HepG2 (cell line): ENCODE data around the gene ADGRE3. TPM values are rescaled to one million over a fixed set of nuclear protein-coding genes. Genes with fewer than 3 reads are reported as not detected.

Experiments used
- ATAC-seq: fragments of 200-7000 bp; cut with Tn5 transposase; 3 replicates; pipeline ENCODE4 v1.9.1; 2020; ENCODE audit warnings: mild to moderate bottlenecking, moderate library complexity
- BruUV-seq: library from RNA; stranded (reverse); fragments of 400-500 nt; replicated peaks from 2 replicates; lab custom pipeline; 2021; lab: Mats Ljungman, UMichigan
- CTCF ChIA-PET: fragments of 300-600 bp; formaldehyde crosslinking; extraction: SDS; loops from one replicate; lab custom pipeline; 2021; ENCODE audit warnings: low total read pairs, inconsistent platforms, low intra/inter-chr PET ratio; lab: Yijun Ruan, JAX
- POLR2A ChIA-PET: fragments of 350-600 bp; sonication (Branson Sonifier 250); formaldehyde crosslinking; loops from one replicate; lab custom pipeline; 2020; ENCODE audit warnings: antibody characterized with exemption, inconsistent platforms; lab: Yijun Ruan, JAX
- DNase-seq: peaks from one replicate; pipeline ENCODE4 v3.0.0-alpha.2; 2015; ENCODE audit warnings: low spot score
- FAIRE-seq: peaks from 3 replicates; lab custom pipeline; 2011; peaks lifted over from hg19 to GRCh38; lab: Jason Lieb, UNC
- H2AFZ ChIP-seq: one replicate; pipeline ENCODE4 v1.6.1; 2011; ENCODE audit warnings: low read length, inconsistent platforms
- H3K27ac ChIP-seq: fragments of 300-600 bp; 3 replicates; pipeline ENCODE4 v1.8.0; 2011; ENCODE audit warnings: mixed run types, mild to moderate bottlenecking, mixed read lengths, low read length, inconsistent platforms; ENCODE audit not compliant: insufficient read depth; ENCODE audit errors: extremely low read length
- H3K27me3 ChIP-seq, 2 experiments: fragments of 200-600 bp in 1 of 2; 2 replicates in 1 of 2; 3 replicates in 1 of 2; pipeline versions ENCODE4 v1.6.0 to v1.8.0; 2011; ENCODE audit warnings: low read length in 2 of 2, mild to moderate bottlenecking in 2 of 2, moderate library complexity in 2 of 2, inconsistent platforms in 1 of 2; ENCODE audit not compliant: insufficient read depth in 2 of 2, control insufficient read depth in 1 of 2
- H3K36me3 ChIP-seq, 2 experiments: fragments of 200-600 bp in 1 of 2; replicated peaks in 1 of 2; 2 replicates in 1 of 2; 3 replicates in 1 of 2; pipeline versions ENCODE4 v1.5.1 to v1.8.0; 2011; ENCODE audit warnings: low read length in 2 of 2, inconsistent platforms in 1 of 2; ENCODE audit not compliant: insufficient read depth in 2 of 2, control insufficient read depth in 1 of 2
- H3K4me1 ChIP-seq: 2 replicates; pipeline ENCODE4 v1.5.1; 2012; ENCODE audit warnings: low read length, inconsistent platforms; ENCODE audit not compliant: insufficient read depth
- H3K4me2 ChIP-seq: 2 replicates; pipeline ENCODE4 v1.6.0; 2011; ENCODE audit warnings: low read depth, low read length, inconsistent platforms
- H3K4me3 ChIP-seq, 3 experiments: fragments of 200-600 bp in 1 of 3; sonication (generic), shearing (Covaris generic) in 1 of 3; replicated peaks in 1 of 3; 2 replicates each; pipeline ENCODE4 v1.5.1; 2011 to 2016; ENCODE audit warnings: low read length in 3 of 3, inconsistent platforms in 2 of 3, low read depth in 2 of 3, mild to moderate bottlenecking in 2 of 3, control low read depth in 1 of 3, mixed read lengths in 1 of 3; ENCODE audit not compliant: insufficient read depth in 1 of 3
- H3K79me2 ChIP-seq: one replicate; pipeline ENCODE4 v1.6.1; 2011; ENCODE audit warnings: low read length, inconsistent platforms; ENCODE audit not compliant: insufficient read depth
- H3K9ac ChIP-seq: 2 replicates; pipeline ENCODE4 v1.6.0; 2011; ENCODE audit warnings: mild to moderate bottlenecking, low read depth, low read length, inconsistent platforms; ENCODE audit not compliant: insufficient read depth
- H3K9me3 ChIP-seq: 2 replicates; pipeline ENCODE4 v1.5.1; 2012; ENCODE audit warnings: mild to moderate bottlenecking, low read length
- H4K20me1 ChIP-seq: 2 replicates; pipeline ENCODE4 v1.6.0; 2011; ENCODE audit warnings: inconsistent platforms, mild to moderate bottlenecking, low read length, moderate library complexity; ENCODE audit not compliant: insufficient read depth
- SMYD3 ChIP-seq: sonication (generic); formaldehyde crosslinking; IDR thresholded peaks from 2 replicates; pipeline ENCODE4 v1.8.1; 2023; ENCODE audit warnings: mild to moderate bottlenecking, missing genetic modification reagents
- ZFP90 ChIP-seq: sonication (generic); formaldehyde crosslinking; IDR thresholded peaks from 2 replicates; pipeline ENCODE4 v1.8.0; 2022; ENCODE audit warnings: missing genetic modification reagents, mild to moderate bottlenecking, inconsistent platforms, borderline replicate concordance
- ZNF274 ChIP-seq: sonication (generic); formaldehyde crosslinking; IDR thresholded peaks from 2 replicates; pipeline ENCODE4 v1.5.1; 2020; ENCODE audit warnings: mild to moderate bottlenecking, missing genetic modification reagents
- ZNF75D ChIP-seq: sonication (generic); formaldehyde crosslinking; IDR thresholded peaks from 2 replicates; pipeline ENCODE4 v1.8.1; 2023; ENCODE audit warnings: missing genetic modification reagents, mild to moderate bottlenecking, borderline replicate concordance
- WGBS: methylation state at CpG from one replicate; pipeline ENCODE4 v1.1.6; 2017; ENCODE audit warnings: low lambda C conversion rate; 5-methylcytosine and 5-hydroxymethylcytosine counted together
- in situ Hi-C: cut with HindIII; loops from 2 replicates; pipeline ENCODE4 v1.10.0; 2017; ENCODE audit warnings: low pct_unique_long_range_greater_than_20kb; ENCODE audit not compliant: extremely low pct_ligation_motif_present
- intact Hi-C: fragments of 100-400 bp; cut with micrococcal nuclease; formaldehyde crosslinking; loops from one replicate; pipeline ENCODE4 v1.10.0; 2022; ENCODE audit not compliant: unreplicated experiment
- polyA plus RNA-seq, 8 experiments: library from polyadenylated mRNA; depleted of rRNA in 3 of 8; stranded (reverse) in 7 of 8; unstranded in 1 of 8; fragments of >200 nt; fragmentation: Illumina TruSeq in 4 of 8; extraction: Trizol in 4 of 8; gene quantifications; 2 replicates each; pipeline versions ENCODE4 v1.2.1 to v1.2.3, GENCODE V29; 2011 to 2016; ENCODE audit warnings: low read depth in 4 of 8, missing spikeins in 1 of 8, mixed read lengths in 1 of 8; ENCODE audit not compliant: insufficient read depth in 1 of 8
- total RNA-seq, 5 experiments: library from RNA; depleted of rRNA; stranded (reverse); fragments of >200 nt; fragmentation: Illumina TruSeq; extraction: Trizol; gene quantifications; 2 replicates each; pipeline ENCODE4 v1.2.3, GENCODE V29; 2016; ENCODE audit warnings: low read depth in 1 of 5
- TF ChIP-seq, protein P1 (sequence below): IDR thresholded peaks from 2 replicates; pipeline ENCODE4 v1.6.1; 2016; ENCODE audit warnings: low read depth, control low read depth

ADGRE3 gene
- total and polyA plus RNA-seq, 2 of the 13 experiments (the other 11 are each of a cell fraction or from before 2014, with no cell fraction given) = not detected

DNA sequence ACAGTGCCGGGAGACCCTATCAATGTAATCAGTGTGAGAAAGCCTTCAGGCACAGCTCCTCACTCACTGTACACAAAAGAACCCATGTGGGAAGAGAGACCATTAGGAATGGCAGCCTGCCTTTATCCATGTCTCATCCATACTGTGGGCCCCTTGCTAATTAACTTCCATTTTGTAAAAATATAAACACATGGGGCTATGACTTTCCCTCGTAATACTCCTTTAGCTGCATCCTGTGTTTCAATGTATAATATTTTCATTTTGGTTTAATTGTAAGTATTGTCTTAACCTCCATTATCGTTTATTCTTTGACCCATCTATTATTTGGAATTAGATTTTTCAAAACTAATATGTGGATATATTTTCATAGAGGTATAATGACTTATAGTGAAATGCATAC, 44.5 kb upstream of the ADGRE3 start:
- no peak overlapping the region for H3K9ac ChIP-seq

DNA sequence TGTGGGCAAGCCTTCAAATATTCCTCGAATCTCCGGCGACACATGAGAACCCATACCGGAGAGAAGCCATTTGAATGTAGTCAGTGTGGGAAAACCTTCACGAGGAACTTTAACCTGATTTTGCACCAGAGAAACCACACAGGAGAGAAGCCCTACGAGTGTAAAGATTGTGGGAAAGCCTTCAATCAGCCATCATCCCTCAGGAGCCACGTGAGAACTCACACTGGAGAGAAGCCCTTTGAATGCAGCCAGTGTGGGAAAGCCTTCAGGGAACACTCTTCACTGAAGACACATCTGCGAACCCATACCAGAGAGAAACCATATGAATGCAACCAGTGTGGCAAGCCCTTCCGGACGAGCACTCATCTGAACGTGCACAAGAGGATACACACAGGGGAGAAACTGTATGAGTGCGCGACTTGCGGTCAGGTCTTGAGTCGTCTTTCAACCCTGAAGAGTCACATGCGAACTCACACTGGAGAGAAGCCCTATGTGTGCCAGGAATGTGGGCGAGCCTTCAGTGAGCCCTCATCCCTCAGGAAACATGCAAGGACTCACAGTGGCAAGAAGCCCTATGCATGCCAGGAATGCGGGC, 44.0 kb upstream of the ADGRE3 start:
- no TSS peak for BruUV-seq
- in situ Hi-C loops = no loop called here
- no peaks in the 10 kb centered on the region for H3K27me3 ChIP-seq
- no peak overlapping the region for H3K4me3 ChIP-seq
- peaks cover 48% of the 10 kb centered on the region for H3K9me3 ChIP-seq
- no peak for ATAC-seq
- WGBS = 89% methylated on average over 18 of the region's 18 CpGs
- H3K27ac ChIP-seq = no peak overlapping the region
- H3K79me2 ChIP-seq = no peaks in the 10 kb centered on the region
- ChIA-PET CTCF (no interaction called here), POLR2A (no interaction called here)
- DNase-seq = no peak
- H2AFZ ChIP-seq = no peak overlapping the region
- H3K9ac ChIP-seq = no peak overlapping the region
- intact Hi-C loops = no loop called here
- no peak overlapping the region for H3K4me2 ChIP-seq
- no peaks in the 10 kb centered on the region for H4K20me1 ChIP-seq
- H3K4me1 ChIP-seq = no peaks in the 10 kb centered on the region
- FAIRE-seq = no peak
- peaks cover 6 to 35% of the 10 kb centered on the region in 2 experiments; a peak in 3 of 5 replicates for H3K36me3 ChIP-seq
- TF ChIP-seq, protein P1, sequence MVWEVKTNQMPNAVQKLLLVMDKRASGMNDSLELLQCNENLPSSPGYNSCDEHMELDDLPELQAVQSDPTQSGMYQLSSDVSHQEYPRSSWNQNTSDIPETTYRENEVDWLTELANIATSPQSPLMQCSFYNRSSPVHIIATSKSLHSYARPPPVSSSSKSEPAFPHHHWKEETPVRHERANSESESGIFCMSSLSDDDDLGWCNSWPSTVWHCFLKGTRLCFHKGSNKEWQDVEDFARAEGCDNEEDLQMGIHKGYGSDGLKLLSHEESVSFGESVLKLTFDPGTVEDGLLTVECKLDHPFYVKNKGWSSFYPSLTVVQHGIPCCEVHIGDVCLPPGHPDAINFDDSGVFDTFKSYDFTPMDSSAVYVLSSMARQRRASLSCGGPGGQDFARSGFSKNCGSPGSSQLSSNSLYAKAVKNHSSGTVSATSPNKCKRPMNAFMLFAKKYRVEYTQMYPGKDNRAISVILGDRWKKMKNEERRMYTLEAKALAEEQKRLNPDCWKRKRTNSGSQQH (CRISPR knock-in tag) = no peak
- peak; percentile 96 for TF ChIP-seq ZNF274 (CRISPR knock-in tag)
- peak; percentile 92; the same call in 1 of the 2 replicates for TF ChIP-seq ZNF75D (CRISPR knock-in tag)
- TF ChIP-seq, all 625 proteins: peak for 2

More for the DNA sequence above, 44.5 kb upstream of the ADGRE3 start:
- ATAC-seq (no peak), FAIRE-seq (no peak)
- Histone ChIP-seq H3K27me3 (no peaks in the 10 kb centered on the region), H3K9me3 (peaks cover 48% of the 10 kb centered on the region), H3K4me1 (no peaks in the 10 kb centered on the region), H2AFZ (no peak overlapping the region), H4K20me1 (no peaks in the 10 kb centered on the region), H3K79me2 (no peaks in the 10 kb centered on the region), H3K36me3 (peaks cover 6 to 35% of the 10 kb centered on the region in 2 experiments; a peak in 3 of 5 replicates), H3K4me3 (no peak overlapping the region)
- intact Hi-C loops (no loop called here), in situ Hi-C loops (no loop called here)
- ChIA-PET CTCF (no interaction called here), POLR2A (no interaction called here)
- 97% methylated on average over 3 of the region's 3 CpGs for WGBS
- no peak for TF ChIP-seq SMYD3 (CRISPR knock-in tag)
- TF ChIP-seq ZFP90 (CRISPR knock-in tag) = peak; percentile 91
- TF ChIP-seq, all 625 proteins: peak for 1
- no peak for DNase-seq
- no peak overlapping the region for H3K4me2 ChIP-seq
- BruUV-seq = no TSS peak
- H3K27ac ChIP-seq = no peak overlapping the region
